GM10847 (cell line): ENCODE data around the gene COMMD10.

Experiments
- POLR2A ChIP-seq: IDR thresholded peaks from 2 replicates; pipeline ENCODE4 v1.6.1; 2011; ENCODE audit not compliant: insufficient read length; ENCODE audit errors: extremely low read depth

The COMMD10 gene

GRCh38 chr5:116076496-116076895 is 8.3 kb upstream of the COMMD10 start:
- no peak for TF ChIP-seq POLR2A

- TF ChIP-seq POLR2A = no peak
Observed at GRCh38 chr5:116078199-116078598, 6.6 kb upstream of the COMMD10 start.

GRCh38 chr5:116084287-116084691 is 536 bp upstream of the COMMD10 start:
- TF ChIP-seq POLR2A = no peak

- TF ChIP-seq POLR2A = no peak
Observed at GRCh38 chr5:116088062-116088461, 3.2 kb downstream of the COMMD10 start.

GRCh38 chr5:116090302-116090701 is 5.5 kb downstream of the COMMD10 start:
- no peak for TF ChIP-seq POLR2A

GRCh38 chr5:116091416-116091815 is 6.6 kb downstream of the COMMD10 start:
- no peak for TF ChIP-seq POLR2A

- TF ChIP-seq POLR2A = no peak
Observed at GRCh38 chr5:116097301-116097700, 12.5 kb downstream of the COMMD10 start.

GRCh38 chr5:116098998-116099397 is 14.2 kb downstream of the COMMD10 start:
- TF ChIP-seq POLR2A = no peak

- no peak for TF ChIP-seq POLR2A
Observed at GRCh38 chr5:116115163-116115562, 30.3 kb downstream of the COMMD10 start.

- no peak for TF ChIP-seq POLR2A
Observed at GRCh38 chr5:116130471-116130870, 45.6 kb downstream of the COMMD10 start.

- TF ChIP-seq POLR2A = no peak
Observed at GRCh38 chr5:116130976-116131375, 46.2 kb downstream of the COMMD10 start.

GRCh38 chr5:116133281-116133680 is 48.5 kb downstream of the COMMD10 start:
- no peak for TF ChIP-seq POLR2A

- TF ChIP-seq POLR2A = no peak
Observed at GRCh38 chr5:116135344-116135743, 50.5 kb downstream of the COMMD10 start.

- TF ChIP-seq POLR2A = no peak
Observed at GRCh38 chr5:116137544-116138378, 52.9 kb downstream of the COMMD10 start.

- no peak for TF ChIP-seq POLR2A
Observed at GRCh38 chr5:116142495-116142894, 57.7 kb downstream of the COMMD10 start.

GRCh38 chr5:116144103-116144502 is 59.3 kb downstream of the COMMD10 start:
- no peak for TF ChIP-seq POLR2A

- TF ChIP-seq POLR2A = no peak
Observed at GRCh38 chr5:116144991-116145390, 60.2 kb downstream of the COMMD10 start.
